HG02981 (cell line): Measurements from ENCODE around the gene RPE65.
A peak's percentile ranks its signal among the peaks of the same experiment; 100 is the strongest.
"Not testable (repeated sequence)": the region's sequence is repeated elsewhere in the genome, so short reads cannot be mapped to it uniquely, and the experiment has no call there.

Experiments
- ATAC-seq: cut with Tn5 transposase; IDR thresholded peaks from one replicate; pipeline ENCODE4 v1.9.1; 2021; ENCODE audit warnings: mild to moderate bottlenecking, moderate library complexity; ENCODE audit not compliant: unreplicated experiment

The RPE65 gene

DNA sequence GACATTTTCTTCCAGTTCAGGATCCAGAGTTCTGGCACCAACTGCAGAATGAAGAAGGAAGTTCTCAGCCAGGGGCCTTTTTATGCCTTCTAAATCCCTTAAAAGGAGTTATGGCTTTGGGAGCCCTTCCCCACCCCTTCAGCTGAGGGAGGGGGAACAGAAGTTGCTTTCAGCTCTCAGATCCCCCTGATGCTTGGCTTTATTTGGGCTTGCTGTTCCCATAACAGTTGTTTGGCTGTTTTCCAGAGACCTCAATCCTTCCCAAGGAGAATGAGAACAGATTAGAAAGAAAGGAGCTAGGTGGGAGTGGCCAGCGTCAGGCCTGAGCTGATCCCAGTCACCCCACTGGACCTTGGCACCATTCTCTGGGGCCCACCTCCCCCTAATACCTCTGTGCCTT is at the start of gene RPE65:
Gene RPE65, minus strand, starts transcription at position 54 of the 400 bp plus-strand sequence. Its CDS starts 49 bp downstream, at position 5.
- no peak for ATAC-seq

DNA sequence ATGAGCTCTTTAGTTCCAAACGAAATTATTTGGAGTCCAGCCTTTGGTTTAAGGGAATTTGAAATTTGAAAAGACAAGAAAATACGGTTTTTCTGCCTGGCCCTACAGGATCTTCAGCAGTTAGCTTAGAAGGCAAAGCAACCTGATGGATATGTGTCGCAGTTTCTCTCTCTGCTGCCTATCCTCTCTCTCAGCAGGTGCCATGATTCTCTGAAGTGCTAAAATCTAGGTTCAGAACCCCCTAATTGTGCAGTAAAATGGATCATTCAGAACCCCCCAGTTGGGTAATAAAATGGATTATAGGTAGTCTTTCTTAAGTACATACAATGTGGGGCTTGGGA is 47.6 kb upstream of the RPE65 start:
- ATAC-seq: peak; percentile 10

DNA sequence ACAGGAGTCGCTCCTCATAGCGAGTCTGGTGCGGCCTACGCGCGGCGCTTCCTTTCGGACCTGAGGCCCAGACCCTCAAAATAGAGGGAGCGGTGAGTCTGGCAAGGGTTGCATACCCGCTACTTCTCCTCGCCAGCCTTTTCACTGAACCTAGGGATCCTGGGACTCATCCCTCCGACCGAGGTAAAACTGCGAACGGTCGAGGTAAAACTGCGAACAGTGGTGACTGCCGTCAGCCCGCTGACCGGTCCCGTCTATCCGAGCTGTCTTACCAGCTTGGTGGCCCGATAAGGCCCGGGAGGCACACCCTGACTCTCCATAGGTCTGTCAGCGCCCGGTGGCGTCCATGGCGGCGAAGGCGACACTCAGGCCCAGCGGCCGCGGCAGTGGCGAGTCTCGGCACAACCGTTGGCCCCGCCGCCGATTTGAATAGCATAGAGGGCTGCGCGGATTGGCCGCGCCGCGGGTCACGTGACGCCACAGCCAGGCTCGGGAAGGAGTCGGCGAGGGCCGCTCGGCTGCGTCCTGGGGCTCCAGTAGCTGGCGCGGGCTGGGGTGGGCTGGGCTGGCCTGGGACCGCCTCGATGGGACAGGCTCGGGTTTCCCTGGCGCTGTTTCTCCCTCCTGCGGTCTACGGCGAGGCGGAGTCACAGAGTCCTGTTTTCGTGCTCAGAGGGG is 47.1 kb upstream of the RPE65 start, which contains the start of gene DEPDC1:
Gene DEPDC1, minus strand, starts transcription at position 403 of the 678 bp plus-strand sequence. Its CDS starts 83 bp downstream, at position 320.
- peak; percentile 94 for ATAC-seq

DNA sequence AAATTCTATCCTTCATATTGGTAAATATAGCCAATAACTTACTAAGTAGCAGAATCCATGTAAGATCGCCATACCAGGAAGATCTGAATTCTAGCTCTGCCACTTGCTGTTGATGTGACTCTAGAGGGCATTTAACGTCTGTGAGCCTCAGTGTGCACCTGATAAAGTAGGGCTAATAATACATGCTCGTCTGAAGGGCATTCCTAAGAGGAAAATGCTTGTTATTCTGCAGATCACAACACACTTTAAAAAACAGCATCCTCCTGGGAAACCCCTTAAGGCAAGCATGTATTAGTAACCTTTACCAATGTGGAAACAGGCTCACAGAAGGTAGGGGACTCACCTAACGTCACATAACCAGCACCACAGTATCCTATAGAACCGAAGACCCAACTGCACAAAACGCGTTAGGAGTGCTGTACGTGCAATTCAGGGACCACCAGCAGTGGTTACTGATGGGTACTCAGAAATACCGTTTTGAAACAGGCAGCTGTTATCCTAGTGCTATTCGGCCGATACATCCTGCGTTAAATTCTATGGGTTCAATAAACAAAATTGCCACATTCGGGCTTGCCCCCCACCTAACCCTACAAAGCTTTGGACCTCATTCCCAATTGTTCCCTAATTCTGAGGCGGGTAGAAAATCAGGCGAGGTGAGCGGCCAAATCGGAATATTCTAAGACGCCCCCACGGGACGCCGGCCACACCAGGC is 46.4 kb upstream of the RPE65 start:
- no peak for ATAC-seq

DNA sequence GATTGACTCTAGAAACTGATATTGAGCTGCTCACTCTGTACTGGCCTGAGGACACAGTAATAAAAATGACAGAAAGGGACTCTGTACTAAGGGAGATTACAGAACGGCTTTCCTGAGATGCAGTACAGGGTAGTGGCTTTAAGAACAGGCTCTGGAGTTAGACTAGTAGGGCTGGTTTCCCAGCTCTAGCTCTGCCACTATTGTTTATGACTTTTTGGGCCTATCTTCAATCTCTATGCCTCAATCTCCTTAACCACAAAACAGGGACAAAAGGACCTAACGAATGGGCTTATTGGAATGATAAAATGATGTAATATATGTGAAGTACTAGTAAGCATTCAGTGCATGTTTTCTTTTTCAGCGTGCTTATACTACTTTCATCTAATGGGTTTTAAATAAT is 45.8 kb upstream of the RPE65 start:
- ATAC-seq: no peak

DNA sequence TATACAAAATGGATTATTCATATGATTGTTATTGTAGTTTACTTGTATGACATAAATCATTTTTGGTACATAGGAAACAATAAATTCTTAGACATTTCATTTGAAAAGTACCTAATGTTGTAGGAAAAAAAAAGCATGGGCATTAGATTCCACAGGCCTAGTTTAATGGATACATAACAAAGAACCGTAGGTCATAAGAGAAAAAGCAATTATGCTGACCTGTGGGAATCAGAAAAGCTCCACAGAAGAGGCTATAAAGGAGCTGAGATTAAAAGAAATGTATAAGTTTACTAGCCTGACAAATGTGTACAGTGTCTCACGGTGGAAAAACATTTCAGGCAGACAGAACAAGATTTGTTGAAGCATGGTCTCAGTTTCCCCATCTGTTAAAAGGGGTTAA is 43.4 kb upstream of the RPE65 start:
- no peak for ATAC-seq

DNA sequence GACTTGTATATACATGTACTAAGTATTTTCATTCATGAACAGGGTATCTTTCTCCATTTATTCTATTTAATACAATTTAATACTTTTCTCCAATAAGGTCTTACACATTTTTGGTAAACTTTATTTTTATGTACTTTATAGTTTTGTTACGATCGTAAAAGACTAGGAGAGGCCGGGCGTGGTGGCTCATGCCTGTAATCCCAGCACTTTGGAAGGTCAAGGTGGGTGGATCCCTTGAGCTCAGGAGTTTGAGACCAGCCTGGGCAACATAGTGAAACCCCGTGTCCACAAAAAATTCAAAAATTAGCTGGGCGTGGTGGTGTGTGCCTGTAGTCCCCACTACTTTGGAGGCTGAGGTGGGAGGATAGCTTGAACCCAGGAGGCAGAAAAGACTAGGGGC is 42.5 kb upstream of the RPE65 start:
- not testable (repeated sequence) for ATAC-seq

DNA sequence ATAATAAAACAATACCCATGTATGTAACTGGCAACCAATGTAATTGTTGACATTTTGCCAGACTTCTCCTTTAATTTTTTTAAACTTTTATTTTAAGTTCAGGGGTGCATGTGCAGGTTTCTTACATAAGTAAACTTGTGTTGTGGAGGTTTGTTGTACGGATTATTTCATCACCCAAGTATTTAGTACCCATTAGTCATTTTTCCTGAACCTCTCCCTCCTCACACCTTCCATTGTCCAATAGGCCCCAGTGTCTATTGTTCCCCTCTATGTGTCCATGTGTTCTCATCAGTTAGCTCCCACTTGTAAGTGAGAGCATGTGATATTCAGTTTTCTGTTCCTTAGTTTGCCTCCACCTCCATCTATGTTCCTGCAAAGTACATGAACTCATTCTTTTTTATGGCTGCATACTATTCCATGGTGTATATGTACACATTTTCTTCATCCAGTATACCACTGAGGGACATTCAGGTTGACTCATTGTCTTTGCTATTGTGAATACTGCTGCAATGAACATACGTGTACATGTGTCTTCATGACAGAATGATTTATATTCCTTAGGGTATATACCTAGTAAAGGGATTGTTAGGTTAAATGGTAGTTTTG is 40.4 kb upstream of the RPE65 start:
- no peak for ATAC-seq

DNA sequence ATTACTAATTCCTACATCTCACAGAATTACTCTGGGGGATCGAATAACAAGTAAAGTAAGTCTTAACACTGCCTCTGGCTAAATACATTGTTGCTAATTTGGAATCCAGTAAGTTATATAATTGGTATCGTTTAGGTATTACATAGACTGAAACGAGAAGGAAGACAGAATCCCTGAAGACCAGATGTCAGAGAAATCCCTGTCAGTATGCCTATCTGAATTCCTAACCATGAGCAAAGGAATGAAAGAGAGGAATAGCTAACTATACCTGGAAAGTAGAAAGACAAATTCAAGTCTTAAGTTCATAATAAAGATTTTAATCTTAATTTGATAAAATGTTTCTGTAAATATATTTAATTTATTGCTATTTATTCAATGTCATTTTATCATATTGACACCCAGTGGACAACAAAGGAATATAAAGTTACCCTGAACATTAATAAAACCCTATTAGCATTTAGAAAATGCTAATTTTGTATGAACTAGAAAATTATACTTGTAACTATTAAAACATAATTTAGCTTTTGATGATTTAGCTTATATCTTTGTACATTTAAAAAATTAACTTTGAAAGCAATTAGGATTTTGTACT is 35.8 kb upstream of the RPE65 start:
- ATAC-seq: no peak

DNA sequence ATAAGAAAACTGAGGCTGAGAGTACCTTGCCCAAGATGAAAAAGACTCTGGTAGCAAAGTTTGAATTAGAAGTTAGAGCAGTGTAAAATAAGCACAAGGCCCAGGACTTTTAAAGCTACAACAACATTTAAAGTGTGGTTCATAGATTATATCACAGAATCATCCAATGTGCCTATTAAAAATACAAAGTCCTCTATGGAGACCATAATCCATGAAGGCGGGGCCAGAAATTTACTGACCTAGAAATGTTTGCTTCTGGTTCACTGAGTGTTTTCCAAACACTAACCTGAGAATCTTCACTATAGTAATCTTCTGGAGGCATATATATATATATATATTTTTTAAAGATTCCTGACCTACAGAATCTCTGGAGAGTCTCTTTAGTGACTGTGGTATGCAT is 34.9 kb upstream of the RPE65 start:
- no peak for ATAC-seq

DNA sequence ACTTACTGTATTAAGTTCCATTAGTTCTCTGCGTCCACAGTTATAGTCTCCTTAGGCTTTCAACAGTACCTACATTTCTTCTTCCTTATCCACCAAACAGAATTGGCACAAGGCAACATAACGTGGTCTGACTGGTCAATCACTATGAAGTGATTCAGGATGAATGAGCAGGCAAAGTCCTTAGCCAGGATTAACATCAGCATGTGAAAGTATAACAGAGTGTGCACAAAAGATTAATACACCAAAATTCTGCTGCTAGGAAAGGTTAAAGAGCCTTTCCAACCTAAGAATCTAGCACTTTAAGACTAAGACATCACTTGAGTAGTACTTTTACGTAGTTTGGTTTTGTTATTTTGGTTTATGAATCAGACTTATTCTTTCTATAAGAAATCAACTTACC is 31.3 kb upstream of the RPE65 start:
- no peak for ATAC-seq

DNA sequence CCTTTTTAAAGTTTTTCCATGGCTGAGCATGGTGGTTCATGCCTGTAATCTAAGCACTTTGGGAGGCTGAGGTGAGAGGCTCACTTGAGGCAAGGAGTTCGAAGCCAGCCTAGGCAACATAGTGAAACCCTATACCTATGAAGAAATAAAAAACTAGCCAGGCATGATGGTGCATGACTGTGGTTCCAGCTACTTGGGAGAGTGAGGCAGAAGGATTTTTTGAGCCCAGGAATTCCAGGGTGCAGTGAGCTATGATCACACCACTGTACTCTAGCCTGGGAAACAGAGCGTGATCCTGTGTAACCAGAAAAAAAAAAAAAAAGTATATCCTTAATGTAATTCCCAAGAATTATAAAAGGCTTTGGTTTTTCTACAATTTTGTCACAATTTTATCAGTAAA is 29.7 kb upstream of the RPE65 start:
- no peak for ATAC-seq

DNA sequence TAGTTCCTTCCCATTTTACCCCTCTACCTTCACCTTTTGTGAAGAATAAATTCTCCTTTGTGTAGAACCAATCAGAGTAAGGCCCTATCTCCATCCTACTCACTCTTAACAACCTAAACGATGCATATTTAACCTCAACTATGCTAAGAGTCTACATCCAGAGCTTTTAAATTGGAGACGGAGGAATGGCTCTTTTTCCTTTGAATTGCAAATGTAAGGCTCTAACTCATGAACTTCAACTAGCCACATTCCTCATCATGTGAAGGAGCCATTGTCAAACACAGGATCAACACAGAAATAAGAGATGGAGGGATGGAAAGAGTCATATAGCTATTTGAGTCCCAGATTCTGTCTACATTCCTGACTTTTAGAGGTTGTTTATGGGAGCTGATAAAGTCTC is 28.9 kb upstream of the RPE65 start:
- no peak for ATAC-seq

DNA sequence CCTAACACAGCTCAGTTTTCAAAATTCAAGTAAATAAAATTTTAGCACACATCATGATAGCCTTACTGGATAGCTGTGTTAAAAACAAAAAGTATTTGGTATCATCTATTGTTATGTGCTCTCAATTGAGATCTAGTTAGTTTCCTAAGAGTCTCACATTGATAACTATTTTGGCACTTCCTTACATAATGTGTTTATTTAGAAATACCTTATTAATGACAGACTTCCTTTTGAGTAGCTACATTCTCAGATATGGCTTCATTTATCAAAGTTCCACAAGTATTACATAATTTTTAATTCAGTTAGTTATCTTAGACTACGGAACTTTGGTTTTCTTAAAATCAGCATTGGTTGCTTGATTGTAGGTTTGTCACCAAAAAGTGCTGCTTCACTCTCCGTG is 26.9 kb upstream of the RPE65 start:
- not testable (repeated sequence) for ATAC-seq

DNA sequence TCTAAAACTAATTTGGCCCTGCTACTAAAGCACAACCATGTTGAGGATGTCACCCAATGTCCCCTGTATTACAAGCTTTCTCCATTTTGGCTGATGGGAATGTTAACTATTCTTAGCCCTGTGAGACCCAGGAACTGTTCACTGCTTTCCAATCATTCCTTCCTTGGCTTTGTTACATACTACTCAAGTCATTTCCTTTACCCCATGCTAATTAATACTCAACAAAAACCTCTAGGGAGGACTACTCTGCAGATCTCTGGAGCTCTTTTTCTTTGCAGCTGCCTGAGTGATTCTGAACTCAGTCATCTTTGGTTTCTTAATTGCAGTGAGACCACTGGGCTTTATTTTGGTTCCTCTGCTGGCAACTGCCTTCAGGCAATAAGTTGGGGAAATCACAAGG is 23.3 kb upstream of the RPE65 start:
- no peak for ATAC-seq

DNA sequence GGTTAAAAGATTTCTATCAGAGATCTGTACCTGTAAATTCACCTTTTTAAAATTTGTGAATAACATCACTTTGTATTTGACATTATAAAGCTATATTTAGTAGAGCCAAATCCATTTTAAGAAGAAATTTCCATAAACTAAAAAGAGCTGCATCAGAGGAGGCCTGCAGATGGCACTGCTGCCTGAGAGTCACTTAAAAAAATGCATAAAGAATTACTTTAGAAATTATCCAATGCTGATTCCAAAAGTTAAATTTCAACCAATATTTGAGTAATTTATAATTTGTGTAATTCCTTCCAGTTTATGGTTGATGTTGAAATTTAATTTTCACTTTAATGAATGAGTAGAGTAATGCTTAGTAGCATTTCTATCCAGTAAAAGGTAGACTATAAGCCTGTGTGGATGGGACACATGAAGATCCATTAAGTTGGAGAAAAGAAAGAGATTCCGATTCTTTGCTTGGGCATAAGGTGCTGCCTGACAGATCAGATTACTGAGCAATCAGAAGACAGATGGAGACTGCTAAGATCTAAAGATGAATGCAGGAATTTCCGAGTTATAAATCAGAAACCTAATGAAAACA is 20.7 kb upstream of the RPE65 start:
- no peak for ATAC-seq

DNA sequence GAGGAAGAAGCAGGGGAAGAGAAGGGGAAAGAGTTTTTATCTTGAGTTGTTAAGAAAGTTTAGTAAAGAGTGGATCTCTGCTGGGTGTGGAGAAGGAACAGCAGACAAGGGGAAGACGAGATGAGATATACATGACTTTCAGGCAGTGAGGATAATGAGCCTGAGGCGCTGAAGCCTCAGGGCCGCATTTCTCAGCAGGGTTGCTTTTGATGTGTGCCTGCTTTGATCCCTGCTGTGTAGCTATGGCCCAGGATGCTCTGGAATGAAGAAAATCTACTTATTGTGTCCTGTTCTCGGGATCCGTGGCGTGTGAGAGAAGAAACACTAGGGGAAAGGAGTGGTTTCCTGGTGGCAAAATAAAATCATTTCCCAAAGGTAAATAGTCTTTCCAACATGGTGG is 15.1 kb upstream of the RPE65 start:
- no peak for ATAC-seq

DNA sequence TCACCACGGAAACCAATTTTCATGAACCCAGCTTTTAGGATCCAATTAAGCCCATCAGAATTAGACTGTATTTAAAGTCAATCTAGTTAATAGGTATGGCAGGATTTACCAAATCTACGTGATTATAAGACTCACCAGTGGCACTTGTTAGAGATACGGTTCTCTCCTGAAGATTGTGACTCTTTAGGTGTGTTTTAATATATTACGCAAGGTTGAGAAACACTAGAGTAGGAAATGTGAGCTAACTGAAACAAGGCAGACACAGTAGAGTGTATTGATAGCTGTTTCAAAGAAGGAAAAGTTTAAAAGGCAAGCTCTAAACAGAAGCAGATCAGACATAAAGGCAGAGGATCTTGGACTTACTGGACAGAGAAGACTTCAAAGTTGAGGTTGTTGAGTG is 11.2 kb upstream of the RPE65 start:
- ATAC-seq: no peak

DNA sequence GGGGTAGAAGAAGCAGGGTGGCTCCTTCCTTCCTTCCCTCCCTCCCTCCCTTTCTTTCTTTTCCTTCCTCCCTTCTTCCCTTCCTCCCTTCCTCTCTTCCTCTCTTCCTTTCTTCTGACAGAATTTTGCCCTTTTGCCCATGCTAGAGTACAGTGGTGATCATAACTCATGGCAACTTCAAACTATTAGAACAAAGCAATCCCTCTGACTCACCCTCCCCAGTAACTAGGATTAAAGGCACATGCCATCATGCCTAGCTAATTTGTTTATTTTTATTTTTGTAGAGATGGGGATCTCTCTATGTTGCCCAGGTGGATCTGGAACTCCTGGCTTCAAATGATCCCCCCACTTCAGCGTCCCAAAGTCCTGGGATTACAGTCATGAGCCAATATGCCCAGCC is 10.0 kb upstream of the RPE65 start:
- ATAC-seq: no peak

DNA sequence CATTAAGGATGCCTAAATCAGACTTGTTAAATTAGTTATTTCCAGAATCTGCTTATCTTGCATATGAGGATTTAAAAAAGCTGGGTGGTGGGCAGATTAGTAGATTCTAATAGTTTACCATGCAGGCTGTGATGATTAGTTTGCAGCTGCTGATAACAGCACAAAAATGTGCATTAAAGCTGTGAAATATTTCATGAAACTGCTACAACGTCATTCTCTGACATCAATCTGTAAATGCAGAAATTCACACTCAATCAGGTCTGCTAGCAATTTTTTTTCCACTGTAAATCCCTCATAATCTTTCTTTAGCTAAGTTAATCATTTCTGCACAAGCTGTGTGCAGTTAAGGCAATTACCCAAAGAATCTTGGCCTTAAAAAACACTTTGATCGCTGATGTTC is 9.3 kb upstream of the RPE65 start:
- ATAC-seq: no peak

DNA sequence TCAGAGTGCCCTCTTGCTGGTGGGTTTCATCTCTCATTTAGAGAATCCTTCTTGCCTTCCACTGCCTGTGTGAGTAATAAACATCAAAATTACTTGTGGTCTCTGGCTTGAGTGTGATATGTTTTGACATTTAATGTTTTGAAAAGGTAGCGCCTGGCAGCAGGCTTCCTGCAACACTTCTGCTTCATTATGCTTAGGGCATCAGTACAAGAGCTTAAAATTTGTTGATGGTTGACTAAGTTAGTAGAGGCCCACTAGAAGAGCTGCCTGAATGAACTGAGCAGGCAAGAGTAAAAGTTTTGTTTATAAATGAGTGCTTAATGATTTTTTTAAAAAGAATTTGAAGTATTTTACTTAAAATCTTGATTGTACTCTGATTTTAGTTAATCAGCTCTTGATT is 6.4 kb upstream of the RPE65 start:
- no peak for ATAC-seq

DNA sequence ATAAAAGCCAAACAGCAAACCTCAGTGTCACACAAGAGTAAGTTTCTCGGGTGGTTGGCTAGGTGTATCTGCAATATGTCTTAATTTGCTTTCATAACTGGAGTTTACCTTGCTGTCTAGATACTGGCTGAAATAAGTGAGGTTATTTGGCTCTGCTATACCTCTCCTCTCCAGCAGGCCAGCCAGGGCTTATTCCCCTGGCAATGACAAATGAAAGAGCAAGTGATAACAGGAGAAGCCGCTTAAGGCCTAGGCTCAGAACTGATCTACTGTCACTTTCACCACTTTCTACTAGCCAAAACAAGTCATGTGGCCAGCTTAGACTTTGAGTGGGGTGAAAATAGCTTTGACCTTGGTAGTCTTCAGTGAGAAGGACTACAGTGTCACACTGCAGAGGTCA is 4.8 kb upstream of the RPE65 start:
- ATAC-seq: peak; percentile 68
